K562 (cell line): ENCODE measurements around the gene NDUFC2. TPM values are rescaled to one million over a fixed set of nuclear protein-coding genes. Genes with fewer than 3 reads are reported as not detected.

Experiments
- ATF3 ChIP-seq, 2 experiments: fragments of 450-650 bp in 1 of 2; sonication (generic) in 1 of 2; formaldehyde crosslinking in 1 of 2; IDR thresholded peaks in 1 of 2; conservative IDR thresholded peaks in 1 of 2; 2 replicates each; pipeline versions ENCODE4 v1.6.1 to v1.8.1; 2016 to 2023; ENCODE audit warnings: mild to moderate bottlenecking in 2 of 2, moderate library complexity in 2 of 2, inconsistent platforms in 1 of 2, missing genetic modification reagents in 1 of 2
- BRF2 ChIP-seq: IDR thresholded peaks from 3 replicates; pipeline ENCODE4 v1.6.1; 2011; ENCODE audit warnings: borderline replicate concordance, mild to moderate bottlenecking; ENCODE audit not compliant: insufficient read length, insufficient read depth
- CBX2 ChIP-seq: fragments of 200-600 bp; sonication (generic); IDR thresholded peaks from one replicate; pipeline ENCODE4 v1.6.1; 2012; ENCODE audit warnings: mild to moderate bottlenecking, low read length, inconsistent platforms; ENCODE audit not compliant: insufficient read depth, poor library complexity, severe bottlenecking
- CREBBP ChIP-seq: IDR thresholded peaks from one replicate; pipeline ENCODE4 v1.6.1; 2012; ENCODE audit warnings: low read depth, mild to moderate bottlenecking, control low read depth, inconsistent platforms, low read length
- FOS ChIP-seq: IDR thresholded peaks from 3 replicates; pipeline ENCODE4 v1.6.1; 2011; ENCODE audit not compliant: insufficient read length; ENCODE audit errors: extremely low read depth
- FOXK2 ChIP-seq, 2 experiments: fragments of 450-650 bp; IDR thresholded peaks in 1 of 2; conservative IDR thresholded peaks in 1 of 2; 2 replicates each; pipeline ENCODE4 v1.6.1; 2016; ENCODE audit warnings: low read depth in 2 of 2, mild to moderate bottlenecking in 1 of 2
- HCFC1 ChIP-seq: IDR thresholded peaks from 2 replicates; pipeline ENCODE4 v1.6.1; 2012; ENCODE audit warnings: low read depth, low read length, improper control_type of control experiment
- ID3 ChIP-seq, 2 experiments: fragments of 250-450 bp in 1 of 2; fragments of 450-650 bp in 1 of 2; sonication (Bioruptor Pico) in 1 of 2; IDR thresholded peaks; 2 replicates each; pipeline versions ENCODE4 v1.6.1 to v1.8.0; 2016 to 2021; ENCODE audit warnings: mild to moderate bottlenecking in 2 of 2, moderate library complexity in 2 of 2, missing compliant biosample characterization in 1 of 2, missing genetic modification characterization in 1 of 2
- KDM1A ChIP-seq, 2 experiments: fragments of 450-650 bp; IDR thresholded peaks; 2 replicates each; pipeline ENCODE4 v1.6.1; 2016; ENCODE audit warnings: mild to moderate bottlenecking in 2 of 2
- KDM4B ChIP-seq, 2 experiments: fragments of 450-650 bp in 1 of 2; sonication (generic) in 1 of 2; IDR thresholded peaks; 2 replicates each; pipeline ENCODE4 v1.6.1; 2016 to 2017; ENCODE audit warnings: borderline replicate concordance in 2 of 2, antibody characterized with exemption in 1 of 2, low read depth in 1 of 2, mild to moderate bottlenecking in 1 of 2
- KLF10 ChIP-seq: fragments of 250-450 bp; sonication (Bioruptor Pico); IDR thresholded peaks from 2 replicates; pipeline ENCODE4 v1.6.1; 2021; ENCODE audit warnings: matching md5 sums
- MAZ ChIP-seq, 2 experiments: fragments of 450-650 bp in 1 of 2; sonication (generic) in 1 of 2; formaldehyde crosslinking; IDR thresholded peaks in 1 of 2; conservative IDR thresholded peaks in 1 of 2; 2 replicates each; pipeline versions ENCODE4 v1.4.0 to v1.5.0; 2020; ENCODE audit warnings: mild to moderate bottlenecking in 1 of 2, missing genetic modification reagents in 1 of 2
- MCM2 ChIP-seq: fragments of 450-650 bp; IDR thresholded peaks from 2 replicates; pipeline ENCODE4 v1.6.1; 2017; ENCODE audit warnings: low read depth, mild to moderate bottlenecking
- MTA1 ChIP-seq: fragments of 450-650 bp; IDR thresholded peaks from 2 replicates; pipeline ENCODE4 v1.6.1; 2017; ENCODE audit warnings: borderline replicate concordance
- NBN ChIP-seq: fragments of 450-650 bp; IDR thresholded peaks from 2 replicates; pipeline ENCODE4 v1.6.1; 2016; ENCODE audit warnings: low read depth, mild to moderate bottlenecking
- RBM22 ChIP-seq: fragments of 200-400 bp; formaldehyde crosslinking; IDR thresholded peaks from 2 replicates; pipeline ENCODE4 v1.6.1; 2018; ENCODE audit warnings: low read length, low read depth; ENCODE audit not compliant: poor library complexity, severe bottlenecking
- SMARCA4 ChIP-seq: fragments of 450-650 bp; IDR thresholded peaks from 2 replicates; pipeline ENCODE4 v1.6.1; 2016
- SOX6 ChIP-seq: fragments of 450-650 bp; IDR thresholded peaks from 2 replicates; pipeline ENCODE4 v1.6.1; 2014; ENCODE audit warnings: mild to moderate bottlenecking
- SPI1 ChIP-seq: IDR thresholded peaks from 2 replicates; pipeline ENCODE4 v1.6.1; 2011; ENCODE audit warnings: low read depth, low read length, control low read depth, borderline replicate concordance
- ZBTB9 ChIP-seq: fragments of 450-650 bp; formaldehyde crosslinking; IDR thresholded peaks from 2 replicates; pipeline ENCODE4 v1.4.0; 2020; ENCODE audit warnings: mild to moderate bottlenecking, moderate library complexity
- ZKSCAN1 ChIP-seq: fragments of 150-350 bp; IDR thresholded peaks from 2 replicates; pipeline ENCODE4 v1.6.1; 2016; ENCODE audit warnings: low read depth, low read length
- ZNF699 ChIP-seq: fragments of 250-450 bp; sonication (Bioruptor Pico); IDR thresholded peaks from 2 replicates; pipeline ENCODE4 v1.8.0; 2021; ENCODE audit warnings: mild to moderate bottlenecking, moderate library complexity; ENCODE audit not compliant: insufficient replicate concordance
- polyA plus RNA-seq, 8 experiments: library from polyadenylated mRNA; depleted of rRNA in 4 of 8; stranded (reverse) in 5 of 8; unstranded in 3 of 8; fragments of >200 nt; fragmentation: Nextera tagmentation in 2 of 8; fragmentation: Illumina TruSeq in 1 of 8; extraction: Ambion mirVana in 2 of 8; extraction: Trizol in 1 of 8; gene quantifications; 2 replicates each; pipeline versions ENCODE4 v1.2.1 to v1.2.3, GENCODE V29; 2011 to 2014; ENCODE audit warnings: inconsistent platforms in 1 of 8, missing spikeins in 1 of 8
- total RNA-seq, 7 experiments: library from RNA; depleted of rRNA in 6 of 7; stranded (reverse); fragments of >200 nt in 6 of 7; fragmentation: Illumina TruSeq in 2 of 7; extraction: Trizol in 2 of 7; gene quantifications; 2 replicates each; pipeline versions ENCODE4 v1.2.1 to v1.2.3, GENCODE V29; 2011 to 2021; ENCODE audit warnings: low replicate concordance in 1 of 7

Gene NDUFC2
- total and polyA plus RNA-seq, 9 of the 15 experiments (the other 6 are each of a cell fraction or from before 2014, with no cell fraction given): 168 to 1,119 (median 442) TPM

GRCh38 chr11:78045851-78046485 lies 33.7 kb downstream of the NDUFC2 start (continued):
- no peak for TF ChIP-seq KLF10 (CRISPR knock-in tag)
- TF ChIP-seq ZBTB9: 0 out of 2 replicates have a peak, but pooled peaks have one; percentile 49
- TF ChIP-seq KDM1A (IDR thresholded peaks at IDR 0.05): peak; percentile 71 to 73
- TF ChIP-seq ZNF699 (CRISPR knock-in tag): no peak
- TF ChIP-seq KDM4B (IDR thresholded peaks at IDR 0.05; ENCODE audit: borderline replicate concordance in 2 of 2, low read depth in 1 of 2): 0 out of 4 replicates have a peak, but pooled peaks of 1 of the 2 experiments have one; percentile 54
- no peak for TF ChIP-seq MTA1
- no peak for TF ChIP-seq ID3 (CRISPR knock-in tag; IDR thresholded peaks at IDR 0.05)
- TF ChIP-seq ID3 (tag; IDR thresholded peaks at IDR 0.05): no peak
- no peak for TF ChIP-seq BRF2
- TF ChIP-seq NBN: no peak; the same call in 1 of the 2 replicates
- no peak for TF ChIP-seq FOXK2 (conservative IDR thresholded peaks at IDR 0.05 in 1 of 2, IDR thresholded peaks at IDR 0.05 in 1 of 2; ENCODE audit: low read depth in 2 of 2)
- TF ChIP-seq FOS: no peak
- peak; percentile 49; the same call in 1 of the 2 replicates for TF ChIP-seq SOX6
- peak; percentile 90 to 98 for TF ChIP-seq MAZ (CRISPR knock-in tag; conservative IDR thresholded peaks at IDR 0.05 in 1 of 2, IDR thresholded peaks at IDR 0.05 in 1 of 2)
- 0 out of 2 replicates have a peak, but pooled peaks have one; percentile 52 for TF ChIP-seq ZKSCAN1
- no peak for TF ChIP-seq CREBBP
- peak; percentile 38 for TF ChIP-seq RBM22
- no peak for TF ChIP-seq ATF3 (IDR thresholded peaks at IDR 0.05)
- TF ChIP-seq ATF3 (CRISPR knock-in tag; conservative IDR thresholded peaks at IDR 0.05): no peak
- peak; percentile 46; the same call in 1 of the 2 replicates for TF ChIP-seq SMARCA4
- no peak for TF ChIP-seq SPI1
- no peak for TF ChIP-seq MCM2
- no peak for TF ChIP-seq HCFC1
- TF ChIP-seq CBX2: no peak
